Neural progenitor cell (in vitro differentiated cells): Measurements from ENCODE around the gene KRTAP1-4.

Experiments used
- EZH2 ChIP-seq: fragments of 200-600 bp; sonication (generic); IDR thresholded peaks from 2 replicates; pipeline ENCODE4 v1.6.1; 2017; ENCODE audit warnings: antibody characterized with exemption, mild to moderate bottlenecking, moderate library complexity
- TF ChIP-seq, protein P1 (sequence below): fragments of 200-600 bp; sonication (generic); IDR thresholded peaks from 2 replicates; pipeline ENCODE4 v1.5.1; 2017; ENCODE audit warnings: antibody characterized with exemption, mild to moderate bottlenecking

DNA sequence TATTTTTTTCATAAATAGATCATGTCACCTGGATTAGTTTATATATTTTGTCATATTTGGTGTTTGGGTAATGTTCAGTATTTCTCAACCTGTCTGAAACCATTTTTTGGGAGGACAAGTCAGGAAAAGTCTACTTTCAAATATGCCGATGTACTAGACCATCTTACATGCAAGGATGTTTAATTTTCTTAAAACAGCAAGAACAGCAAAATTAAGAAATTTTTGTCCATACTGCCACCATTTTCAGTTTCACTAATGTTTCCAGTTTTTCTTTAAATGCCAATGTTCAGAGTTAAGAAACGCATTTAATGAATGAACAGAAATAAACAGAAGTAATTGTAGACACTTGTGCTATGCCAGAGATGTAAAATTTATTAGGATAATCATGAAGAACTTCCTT, 36.9 kb downstream of the KRTAP1-4 start:
- TF ChIP-seq, protein P1, sequence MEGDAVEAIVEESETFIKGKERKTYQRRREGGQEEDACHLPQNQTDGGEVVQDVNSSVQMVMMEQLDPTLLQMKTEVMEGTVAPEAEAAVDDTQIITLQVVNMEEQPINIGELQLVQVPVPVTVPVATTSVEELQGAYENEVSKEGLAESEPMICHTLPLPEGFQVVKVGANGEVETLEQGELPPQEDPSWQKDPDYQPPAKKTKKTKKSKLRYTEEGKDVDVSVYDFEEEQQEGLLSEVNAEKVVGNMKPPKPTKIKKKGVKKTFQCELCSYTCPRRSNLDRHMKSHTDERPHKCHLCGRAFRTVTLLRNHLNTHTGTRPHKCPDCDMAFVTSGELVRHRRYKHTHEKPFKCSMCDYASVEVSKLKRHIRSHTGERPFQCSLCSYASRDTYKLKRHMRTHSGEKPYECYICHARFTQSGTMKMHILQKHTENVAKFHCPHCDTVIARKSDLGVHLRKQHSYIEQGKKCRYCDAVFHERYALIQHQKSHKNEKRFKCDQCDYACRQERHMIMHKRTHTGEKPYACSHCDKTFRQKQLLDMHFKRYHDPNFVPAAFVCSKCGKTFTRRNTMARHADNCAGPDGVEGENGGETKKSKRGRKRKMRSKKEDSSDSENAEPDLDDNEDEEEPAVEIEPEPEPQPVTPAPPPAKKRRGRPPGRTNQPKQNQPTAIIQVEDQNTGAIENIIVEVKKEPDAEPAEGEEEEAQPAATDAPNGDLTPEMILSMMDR, result no peak
- no peak for TF ChIP-seq EZH2
